T-helper 17 cell (primary cell): ENCODE measurements around the gene ADAMTS2. TPM values are rescaled to one million over a fixed set of nuclear protein-coding genes. Genes with fewer than 3 reads are reported as not detected.
"Not testable (repeated sequence)": the region's sequence is repeated elsewhere in the genome, so short reads cannot be mapped to it uniquely, and the experiment has no call there.

Experiments used
- ATAC-seq: fragments of 150-1000 bp; cut with Tn5 transposase; 2 replicates; pipeline ENCODE4 v1.10.0; 2021; ENCODE audit warnings: mild to moderate bottlenecking, moderate library complexity
- DNase-seq, 3 donors: peaks; one replicate each; pipeline versions ENCODE4 v3.0.0 to v3.0.0-alpha.2; 2020 to 2021
- H3K9me3 ChIP-seq: one replicate; pipeline ENCODE4 v1.7.0; 2013; ENCODE audit warnings: low read length, mild to moderate bottlenecking; ENCODE audit not compliant: control insufficient read depth, poor library complexity, severe bottlenecking
- H3K27ac Mint-ChIP-seq: one replicate; pipeline ENCODE4 v1.8.0; 2022; ENCODE audit warnings: mild to moderate bottlenecking, moderate library complexity, mixed read lengths
- H3K27me3 Mint-ChIP-seq: one replicate; pipeline ENCODE4 v1.8.0; 2022; ENCODE audit warnings: mixed read lengths
- H3K36me3 Mint-ChIP-seq: one replicate; pipeline ENCODE4 v1.8.0; 2022; ENCODE audit warnings: low read depth, mixed read lengths
- H3K4me1 Mint-ChIP-seq: one replicate; pipeline ENCODE4 v1.8.0; 2022; ENCODE audit warnings: mild to moderate bottlenecking, mixed read lengths
- H3K4me3 Mint-ChIP-seq: one replicate; pipeline ENCODE4 v1.8.0; 2022; ENCODE audit warnings: mild to moderate bottlenecking, moderate library complexity, mixed read lengths
- total RNA-seq, 4 donors: library from RNA in 2 of 4; stranded (reverse) in 2 of 4; gene quantifications; one replicate each; pipeline ENCODE4 v1.2.3 and lab custom pipeline; 2022 to 2026

ADAMTS2 gene
- total RNA-seq, 2 donors from 2014 or later = not detected

GRCh38 chr5:179332741-179333290 lies 12.4 kb downstream of the ADAMTS2 start:
- H3K27ac Mint-ChIP-seq = no peak overlapping the region
- no peaks in the 10 kb centered on the region for H3K9me3 ChIP-seq
- DNase-seq (no peak), ATAC-seq (no peak)
- H3K36me3 Mint-ChIP-seq = no peaks in the 10 kb centered on the region
- peaks cover 29% of the 10 kb centered on the region for H3K27me3 Mint-ChIP-seq
- H3K4me1 Mint-ChIP-seq = no peaks in the 10 kb centered on the region
- no peak overlapping the region for H3K4me3 Mint-ChIP-seq

- Mint-ChIP-seq H3K4me1 (no peaks in the 10 kb centered on the region), H3K27me3 (peaks cover 35% of the 10 kb centered on the region), H3K27ac (no peak overlapping the region), H3K36me3 (no peaks in the 10 kb centered on the region), H3K4me3 (no peak overlapping the region)
- ATAC-seq (no peak), DNase-seq (no peak)
- no peaks in the 10 kb centered on the region for H3K9me3 ChIP-seq
Measured at GRCh38 chr5:179331591-179332375, 13.5 kb downstream of the ADAMTS2 start.

DNA sequence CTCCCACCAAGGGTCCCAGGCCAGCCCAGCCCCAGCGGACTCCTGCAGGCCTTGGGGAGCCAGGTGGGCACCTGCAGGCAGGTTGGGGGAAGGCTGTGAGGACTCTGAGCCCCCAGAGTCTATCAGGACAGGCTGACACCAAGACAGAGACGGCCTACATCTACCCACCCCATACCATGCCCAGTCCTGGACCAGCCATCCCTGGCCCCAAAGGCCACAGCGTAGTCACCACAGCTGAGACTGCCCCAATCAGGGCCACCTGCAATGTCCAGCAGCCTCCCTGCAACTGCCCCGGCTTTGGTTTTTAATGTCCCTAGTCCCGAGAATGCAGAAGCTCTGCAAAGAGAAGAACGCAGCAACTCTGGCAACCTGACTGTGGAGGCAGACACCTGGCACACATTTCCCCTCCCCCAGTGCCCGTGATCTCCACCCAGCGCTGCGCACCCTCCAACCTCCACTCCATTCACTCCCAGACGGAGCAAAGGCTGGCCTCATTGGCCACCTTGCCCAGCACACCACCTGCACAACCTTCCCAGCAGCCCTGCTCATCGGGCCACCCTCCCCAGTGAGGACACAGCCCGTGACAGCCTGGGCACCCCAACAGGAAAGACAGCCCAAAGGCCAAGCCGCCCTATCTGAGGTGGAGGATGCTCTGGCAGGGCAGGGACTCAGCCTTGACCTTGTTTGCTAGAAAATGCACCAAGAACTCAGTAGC lies 14.9 kb downstream of the ADAMTS2 start:
- H3K27me3 Mint-ChIP-seq = peaks cover 34% of the 10 kb centered on the region
- no peak overlapping the region for H3K27ac Mint-ChIP-seq
- H3K9me3 ChIP-seq = no peaks in the 10 kb centered on the region
- H3K36me3 Mint-ChIP-seq = no peaks in the 10 kb centered on the region
- no peaks in the 10 kb centered on the region for H3K4me1 Mint-ChIP-seq
- no peak overlapping the region for H3K4me3 Mint-ChIP-seq
- DNase-seq (no peak), ATAC-seq (no peak)

DNA sequence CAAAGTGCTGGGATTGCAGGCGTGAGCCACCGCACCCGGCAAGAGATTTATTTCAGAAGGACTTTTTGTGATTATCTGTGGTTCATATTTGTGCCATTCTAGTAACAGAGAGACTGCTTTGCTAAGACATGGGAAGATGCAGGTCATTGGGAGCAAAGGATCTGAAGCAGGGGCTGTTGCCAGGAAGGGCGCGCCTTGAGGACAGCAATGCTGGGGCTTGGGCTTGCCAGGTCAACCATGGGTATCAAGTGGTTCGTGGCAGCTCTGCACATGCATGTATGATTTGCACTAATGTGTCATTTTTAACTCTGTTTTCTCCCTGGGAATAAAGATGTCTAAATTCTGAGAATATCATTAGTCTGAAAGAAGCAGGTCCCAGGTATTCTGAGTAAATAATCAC lies 17.0 kb downstream of the ADAMTS2 start:
- ATAC-seq (no peak), DNase-seq (no peak)
- Mint-ChIP-seq H3K36me3 (no peaks in the 10 kb centered on the region), H3K4me1 (no peaks in the 10 kb centered on the region), H3K4me3 (no peak overlapping the region), H3K27me3 (peaks cover 45% of the 10 kb centered on the region), H3K27ac (no peak overlapping the region)
- H3K9me3 ChIP-seq = no peaks in the 10 kb centered on the region

- peaks cover 47% of the 10 kb centered on the region for H3K27me3 Mint-ChIP-seq
- DNase-seq (no peak), ATAC-seq (no peak)
- no peak overlapping the region for H3K4me3 Mint-ChIP-seq
- H3K9me3 ChIP-seq = no peaks in the 10 kb centered on the region
- H3K27ac Mint-ChIP-seq = no peak overlapping the region
- no peaks in the 10 kb centered on the region for H3K36me3 Mint-ChIP-seq
- H3K4me1 Mint-ChIP-seq = no peaks in the 10 kb centered on the region
Measured at GRCh38 chr5:179327021-179327735, 18.1 kb downstream of the ADAMTS2 start.

- no peaks in the 10 kb centered on the region for H3K4me1 Mint-ChIP-seq
- no peak overlapping the region for H3K4me3 Mint-ChIP-seq
- H3K27me3 Mint-ChIP-seq = peaks cover 54% of the 10 kb centered on the region
- no peak for DNase-seq
- no peak overlapping the region for H3K27ac Mint-ChIP-seq
- no peaks in the 10 kb centered on the region for H3K36me3 Mint-ChIP-seq
- H3K9me3 ChIP-seq = no peaks in the 10 kb centered on the region
- no peak for ATAC-seq
Measured at GRCh38 chr5:179326122-179326927, 18.9 kb downstream of the ADAMTS2 start.

DNA sequence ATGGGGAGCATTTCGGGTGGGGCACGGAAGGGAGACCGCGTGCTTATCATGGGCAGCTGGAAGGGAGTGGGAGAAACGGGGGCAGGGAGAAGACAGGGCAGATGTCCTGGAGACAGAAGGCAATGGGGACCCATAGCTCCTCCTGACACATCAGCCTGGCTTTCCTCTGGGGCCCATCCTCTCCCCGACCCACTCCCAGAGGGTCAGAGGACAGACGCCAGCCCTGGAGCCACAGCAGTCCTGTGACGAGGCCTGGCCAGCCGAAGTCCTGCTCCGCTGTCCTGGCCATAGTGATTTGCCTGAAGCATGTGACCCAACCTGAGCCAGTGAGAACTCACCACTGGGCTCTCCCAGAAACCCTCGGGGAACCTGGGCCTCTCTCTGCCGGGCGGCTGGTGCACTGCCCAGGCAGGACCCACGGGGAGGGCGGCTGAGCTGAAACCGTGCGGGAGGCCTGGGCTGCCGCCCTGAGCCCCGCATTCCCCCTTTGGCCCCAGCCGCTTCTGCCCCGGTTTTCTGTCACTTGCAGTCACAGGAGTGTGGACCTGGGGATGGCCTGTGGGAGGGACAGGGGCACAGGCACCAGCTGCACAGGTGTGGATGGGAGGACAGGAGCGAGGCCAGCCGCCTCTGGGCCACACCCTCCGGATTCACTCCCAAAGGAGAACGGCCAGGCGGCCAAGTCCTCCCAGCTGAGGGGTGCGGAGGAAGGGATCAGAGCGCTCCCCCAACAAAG lies 19.8 kb downstream of the ADAMTS2 start:
- H3K27ac Mint-ChIP-seq = no peak overlapping the region
- DNase-seq (no peak), ATAC-seq (no peak)
- no peaks in the 10 kb centered on the region for H3K4me1 Mint-ChIP-seq
- H3K36me3 Mint-ChIP-seq = no peaks in the 10 kb centered on the region
- H3K4me3 Mint-ChIP-seq = no peak overlapping the region
- peaks cover 53% of the 10 kb centered on the region for H3K27me3 Mint-ChIP-seq
- H3K9me3 ChIP-seq = no peaks in the 10 kb centered on the region

GRCh38 chr5:179324760-179325295 lies 20.4 kb downstream of the ADAMTS2 start:
- no peaks in the 10 kb centered on the region for H3K9me3 ChIP-seq
- no peak for DNase-seq
- no peak for ATAC-seq
- H3K4me3 Mint-ChIP-seq = no peak overlapping the region
- H3K36me3 Mint-ChIP-seq = no peaks in the 10 kb centered on the region
- H3K27ac Mint-ChIP-seq = no peak overlapping the region
- H3K27me3 Mint-ChIP-seq = peaks cover 48% of the 10 kb centered on the region
- no peaks in the 10 kb centered on the region for H3K4me1 Mint-ChIP-seq

DNA sequence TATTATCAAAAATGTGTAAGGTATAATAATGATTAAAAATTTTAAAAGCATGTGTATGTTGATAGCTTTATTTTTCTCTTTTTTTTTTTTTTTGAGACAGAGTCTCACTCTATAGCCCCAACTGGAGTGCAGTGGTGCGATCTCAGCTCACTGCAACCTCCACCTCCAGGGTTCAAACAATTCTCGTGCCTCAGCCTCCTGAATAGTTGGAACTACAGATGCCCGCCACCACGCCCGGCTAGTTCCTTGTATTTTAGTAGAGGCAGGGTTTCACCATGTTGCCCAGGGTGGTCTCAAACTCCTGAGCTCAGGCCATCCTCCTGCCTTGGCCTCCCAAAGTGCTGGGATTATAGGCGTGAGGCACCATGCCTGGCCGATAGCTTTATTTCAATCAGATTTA lies 20.9 kb downstream of the ADAMTS2 start:
- not testable (repeated sequence) for DNase-seq, H3K36me3 Mint-ChIP-seq, ATAC-seq, H3K4me3 Mint-ChIP-seq, H3K4me1 Mint-ChIP-seq, H3K27ac Mint-ChIP-seq, H3K9me3 ChIP-seq
- peaks cover 48% of the 10 kb centered on the region for H3K27me3 Mint-ChIP-seq

DNA sequence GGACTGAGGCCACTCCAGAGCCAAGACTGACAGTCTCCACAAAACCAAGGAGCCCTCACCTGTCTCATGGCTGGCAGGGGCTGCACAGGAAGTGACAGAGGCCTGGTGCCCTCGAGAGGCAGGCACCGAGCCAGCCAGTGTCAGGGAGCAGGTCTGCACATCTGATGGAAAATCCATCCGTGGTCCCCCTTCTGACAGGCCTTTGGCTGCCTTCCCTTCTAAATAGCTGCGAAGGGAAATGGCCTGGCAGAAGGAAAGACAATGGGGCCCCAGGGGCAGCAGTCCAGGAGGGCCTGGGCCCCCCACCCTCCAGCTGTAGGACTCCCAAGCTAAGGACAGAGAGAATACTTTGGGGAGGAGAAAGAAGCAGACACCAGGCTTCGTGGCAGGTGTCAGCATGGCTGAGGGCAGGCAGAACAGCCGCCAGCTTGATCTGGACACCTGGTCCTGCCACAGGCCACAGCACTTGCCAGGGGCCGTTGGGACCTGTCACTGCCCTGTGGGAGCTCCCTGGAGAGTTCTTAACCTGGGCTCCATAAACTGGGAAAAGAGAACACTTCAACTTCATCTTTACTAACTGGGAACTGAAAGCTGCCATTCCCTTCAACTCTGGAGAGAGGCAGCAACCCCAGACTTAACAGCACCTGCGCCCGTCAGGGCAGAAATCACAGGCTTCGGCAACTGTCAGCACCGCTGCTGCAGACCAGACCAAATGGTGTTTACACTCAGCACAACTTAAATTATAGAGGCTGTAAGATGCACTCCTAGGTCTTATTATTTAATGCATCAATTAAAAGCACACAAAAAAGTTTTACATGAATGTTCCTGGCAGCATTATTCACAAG lies 22.0 kb downstream of the ADAMTS2 start:
- Mint-ChIP-seq H3K4me1 (no peaks in the 10 kb centered on the region), H3K4me3 (no peak overlapping the region), H3K27ac (no peak overlapping the region), H3K27me3 (peaks cover 48% of the 10 kb centered on the region), H3K36me3 (no peaks in the 10 kb centered on the region)
- H3K9me3 ChIP-seq = no peaks in the 10 kb centered on the region
- no peak for DNase-seq
- no peak for ATAC-seq
